BLaER1 (cell line): Measurements from ENCODE around the gene SBNO1.
A peak's percentile ranks its signal among the peaks of the same experiment; 100 is the strongest.
"Not testable (repeated sequence)": the region's sequence is repeated elsewhere in the genome, so short reads cannot be mapped to it uniquely, and the experiment has no call there.

Experiments
- H3K27ac ChIP-seq: shearing (Covaris generic); formaldehyde crosslinking; 2 replicates; pipeline ENCODE4 v1.8.1; 2022
- H3K27me3 ChIP-seq: shearing (Covaris generic); formaldehyde crosslinking; 2 replicates; pipeline ENCODE4 v1.8.1; 2022
- H3K36me3 ChIP-seq: shearing (Covaris generic); formaldehyde crosslinking; 2 replicates; pipeline ENCODE4 v1.8.1; 2022
- H3K4me1 ChIP-seq: shearing (Covaris generic); formaldehyde crosslinking; 2 replicates; pipeline ENCODE4 v1.8.1; 2022
- H3K4me2 ChIP-seq: shearing (Covaris generic); formaldehyde crosslinking; 2 replicates; pipeline ENCODE4 v1.8.1; 2022
- H3K4me3 ChIP-seq: shearing (Covaris generic); formaldehyde crosslinking; 2 replicates; pipeline ENCODE4 v1.8.1; 2022
- H3K9ac ChIP-seq: shearing (Covaris generic); formaldehyde crosslinking; 2 replicates; pipeline ENCODE4 v1.8.1; 2022
- H3K9me3 ChIP-seq: shearing (Covaris generic); formaldehyde crosslinking; 2 replicates; pipeline ENCODE4 v1.8.1; 2022
- H4K20me1 ChIP-seq: shearing (Covaris generic); formaldehyde crosslinking; 2 replicates; pipeline ENCODE4 v1.8.1; 2022
- Cebpa-rat ChIP-seq: shearing (Covaris generic); IDR thresholded peaks from 2 replicates; pipeline ENCODE4 v1.8.1; 2022

The SBNO1 gene

DNA sequence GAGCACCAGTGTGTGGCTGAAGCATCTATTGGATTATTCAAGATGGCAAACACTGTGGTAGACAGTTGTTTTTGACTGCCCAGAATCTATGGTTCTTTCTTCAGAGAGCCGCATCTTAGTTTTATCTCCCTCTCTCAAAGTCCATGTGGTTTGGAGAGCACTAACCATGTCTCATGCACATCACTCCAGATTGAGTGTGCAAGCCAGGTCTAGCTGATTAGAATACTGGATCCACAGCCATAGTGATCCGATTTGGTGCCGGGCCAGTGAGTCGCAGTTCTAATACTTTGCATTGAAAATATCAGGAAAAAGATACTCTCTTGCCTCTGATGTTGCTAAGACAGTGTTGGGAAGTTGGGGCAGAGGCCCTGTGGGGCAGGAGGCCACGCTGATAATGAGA is 4.6 kb upstream of the SBNO1 start:
- H3K4me3 ChIP-seq, result no peak overlapping the region

DNA sequence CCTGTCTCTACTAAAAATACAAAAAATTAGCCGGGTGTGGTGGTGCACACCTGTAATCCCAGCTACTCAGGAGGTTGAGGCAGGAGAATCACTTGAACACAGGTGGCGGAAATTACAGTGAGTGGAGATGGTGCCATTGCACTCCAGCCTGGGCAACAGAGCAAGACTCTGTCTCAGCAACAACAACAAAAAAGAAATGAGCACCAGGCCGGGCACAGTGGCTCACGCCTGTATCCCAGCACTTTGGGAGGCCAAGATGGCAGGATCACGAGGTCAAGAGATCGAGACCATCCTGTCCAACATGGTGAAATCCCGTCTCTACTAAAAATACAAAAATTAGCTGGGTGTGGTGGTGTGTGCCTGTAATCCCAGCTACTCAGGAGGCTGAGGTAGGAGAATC is 3.8 kb upstream of the SBNO1 start:
- not testable (repeated sequence) for H3K9ac ChIP-seq, H3K27me3 ChIP-seq, H3K4me2 ChIP-seq, H3K9me3 ChIP-seq, H3K4me3 ChIP-seq, H3K36me3 ChIP-seq, H3K27ac ChIP-seq
- peaks cover 12% of the 10 kb centered on the region for H3K4me1 ChIP-seq
- peaks cover 11% of the 10 kb centered on the region for H4K20me1 ChIP-seq

More for the DNA sequence above, 4.6 kb upstream of the SBNO1 start:
- TF ChIP-seq Cebpa-rat, result no peak
- H3K4me1 ChIP-seq, result peaks cover 12% of the 10 kb centered on the region
- H3K9ac ChIP-seq, result no peak overlapping the region
- H4K20me1 ChIP-seq, result peaks cover 3% of the 10 kb centered on the region
- no peak overlapping the region for H3K27ac ChIP-seq
- no peak overlapping the region for H3K4me2 ChIP-seq
- no peaks in the 10 kb centered on the region for H3K27me3 ChIP-seq
- peaks cover 3% of the 10 kb centered on the region; the same call in 1 of the 2 replicates for H3K9me3 ChIP-seq
- H3K36me3 ChIP-seq, result no peaks in the 10 kb centered on the region

DNA sequence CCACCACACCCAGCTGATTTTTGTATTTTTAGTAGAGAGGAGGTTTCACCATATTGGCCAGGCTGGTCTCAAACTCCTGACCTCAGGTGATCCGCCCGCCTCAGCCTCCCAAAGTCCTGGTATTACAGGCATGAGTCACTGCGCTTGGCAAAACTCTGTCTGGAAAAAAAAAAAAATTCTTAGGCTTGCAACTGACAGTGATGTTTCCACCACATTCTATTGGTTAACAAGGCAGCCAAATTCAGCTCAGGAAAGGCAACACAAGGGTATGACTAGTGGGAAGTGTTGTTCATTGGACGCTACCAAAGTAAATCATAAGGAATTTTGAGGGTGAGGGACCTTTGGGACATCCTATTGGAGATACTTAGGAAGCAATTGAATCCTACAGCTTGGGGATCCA is 2.9 kb upstream of the SBNO1 start:
- Histone ChIP-seq H3K27me3 (no peaks in the 10 kb centered on the region), H3K4me2 (no peak overlapping the region), H3K36me3 (no peaks in the 10 kb centered on the region), H4K20me1 (peaks cover 20% of the 10 kb centered on the region), H3K4me1 (peaks cover 20% of the 10 kb centered on the region), H3K9ac (no peak overlapping the region), H3K4me3 (no peak overlapping the region), H3K9me3 (peaks cover 3% of the 10 kb centered on the region; the same call in 1 of the 2 replicates), H3K27ac (no peak overlapping the region)
- no peak for TF ChIP-seq Cebpa-rat

DNA sequence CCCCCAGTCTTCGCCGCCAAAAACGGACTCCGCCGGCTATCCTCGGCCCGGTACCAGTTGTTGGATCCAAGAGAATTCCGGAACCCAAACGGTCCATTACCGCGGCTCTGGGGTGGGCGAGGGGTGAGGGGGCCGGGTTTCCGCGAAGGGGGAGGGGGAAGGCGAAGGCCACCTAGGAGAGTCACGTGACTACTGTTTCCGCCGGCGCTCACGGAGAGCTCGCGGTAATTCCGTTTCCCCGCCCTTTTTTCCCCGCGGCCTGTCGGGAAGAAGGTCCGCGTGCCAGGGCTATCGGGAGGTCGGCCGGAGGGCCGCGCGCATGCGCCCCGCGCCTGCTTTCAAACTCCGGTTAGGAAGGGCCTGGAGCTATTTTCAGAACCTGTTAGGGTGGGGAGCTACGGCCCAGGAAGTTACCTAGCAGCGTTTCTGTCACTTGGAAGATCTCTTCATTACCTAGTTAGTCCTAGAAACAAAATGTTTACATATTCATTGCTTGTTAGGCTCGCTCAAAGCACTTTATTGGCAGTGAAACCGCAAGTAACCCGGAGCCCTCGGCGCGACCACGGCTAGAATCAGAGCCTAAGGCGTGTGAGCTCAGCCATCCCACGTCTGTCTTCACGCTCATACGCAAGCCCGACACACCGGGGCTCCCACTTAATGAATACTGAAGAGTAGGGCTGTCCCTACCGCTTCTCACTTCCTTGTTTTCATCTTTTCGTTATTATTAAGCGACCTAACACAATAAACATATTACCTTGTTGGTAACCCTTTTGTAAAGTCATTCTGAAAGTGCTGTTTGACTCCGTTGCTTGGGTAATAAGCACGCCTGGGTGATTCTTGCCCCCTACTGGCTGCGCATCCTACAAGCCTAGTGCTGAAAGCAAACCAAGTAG is 624 bp upstream of the SBNO1 start:
- peak overlapping the region; percentile 90 for H3K4me3 ChIP-seq
- peaks cover 29% of the 10 kb centered on the region for H3K4me1 ChIP-seq
- H3K36me3 ChIP-seq, result peaks cover 14% of the 10 kb centered on the region
- no peak for TF ChIP-seq Cebpa-rat
- H3K9ac ChIP-seq, result peak overlapping the region; percentile 97
- no peaks in the 10 kb centered on the region for H3K27me3 ChIP-seq
- H3K27ac ChIP-seq, result peak overlapping the region; percentile 97
- no peaks in the 10 kb centered on the region for H3K9me3 ChIP-seq
- H3K4me2 ChIP-seq, result peak overlapping the region; percentile 86
- peaks cover 43% of the 10 kb centered on the region for H4K20me1 ChIP-seq

DNA sequence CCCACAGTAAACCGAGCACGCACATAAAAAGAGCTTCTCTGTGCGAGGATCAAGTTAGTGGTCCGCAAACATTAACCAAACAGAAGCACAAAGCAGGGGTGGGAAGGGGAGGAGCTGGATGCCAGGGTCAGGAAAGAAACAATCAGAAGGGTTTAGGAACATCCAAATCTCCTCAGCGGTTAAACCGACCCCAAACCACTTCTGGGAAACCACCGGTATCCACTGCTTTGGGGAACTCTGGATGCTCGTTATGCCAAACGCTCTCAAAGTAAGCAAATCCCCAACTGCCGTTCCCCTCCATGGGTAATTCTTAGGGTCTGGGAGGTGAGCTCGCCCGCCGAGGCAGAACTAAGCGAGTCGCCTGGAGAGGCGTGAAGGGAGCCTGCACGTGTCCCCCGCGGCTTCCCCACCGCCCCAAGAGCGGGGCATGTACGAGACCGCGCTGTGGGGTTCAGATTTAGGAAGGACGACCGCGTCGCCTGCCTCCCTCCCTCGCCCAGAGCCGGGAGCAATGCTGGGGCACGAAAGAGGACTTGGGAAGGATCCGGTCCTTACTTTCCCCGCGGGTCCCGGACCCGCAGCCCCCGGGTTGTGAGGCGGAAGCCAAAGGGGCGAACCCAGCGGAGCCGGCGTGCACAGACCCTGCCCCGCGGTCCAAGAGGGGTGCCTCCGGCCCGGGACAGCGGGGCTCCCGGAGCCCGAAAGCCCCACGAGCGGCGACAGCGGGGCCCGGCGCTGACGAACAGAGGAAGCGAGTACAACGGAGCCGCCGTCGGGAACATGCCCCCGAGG is 711 bp downstream of the SBNO1 start:
- Histone ChIP-seq H3K9ac (peak overlapping the region; percentile 97), H3K4me1 (peaks cover 29% of the 10 kb centered on the region), H3K4me3 (peak overlapping the region; percentile 90), H3K36me3 (peaks cover 26% of the 10 kb centered on the region), H3K27ac (peak overlapping the region; percentile 97), H3K9me3 (no peaks in the 10 kb centered on the region), H4K20me1 (peaks cover 56% of the 10 kb centered on the region), H3K27me3 (no peaks in the 10 kb centered on the region), H3K4me2 (peak overlapping the region; percentile 84)
- TF ChIP-seq Cebpa-rat, result no peak

DNA sequence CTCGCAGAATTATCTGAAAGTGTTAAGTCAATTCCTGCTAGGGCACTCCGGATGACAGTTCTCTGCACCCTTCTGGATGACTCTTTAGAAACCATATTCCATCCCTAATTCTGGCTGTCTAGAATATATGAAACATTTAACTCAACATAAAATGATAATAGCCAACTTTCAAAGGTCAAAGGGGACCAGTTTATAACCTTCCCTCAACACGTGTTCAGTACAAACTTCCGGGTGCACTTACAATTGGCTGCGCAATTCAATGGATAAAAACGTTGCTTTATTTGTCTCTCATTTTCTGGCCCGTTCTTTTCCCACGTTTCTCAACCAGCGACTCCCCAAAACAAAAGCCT is 1.3 kb downstream of the SBNO1 start:
- TF ChIP-seq Cebpa-rat, result no peak
- Histone ChIP-seq H3K36me3 (peaks cover 31% of the 10 kb centered on the region), H3K4me2 (peak overlapping the region; percentile 84), H3K27ac (peak overlapping the region; percentile 97), H3K9me3 (no peaks in the 10 kb centered on the region), H4K20me1 (peaks cover 62% of the 10 kb centered on the region), H3K4me3 (peak overlapping the region; percentile 90), H3K27me3 (no peaks in the 10 kb centered on the region), H3K9ac (peak overlapping the region; percentile 97), H3K4me1 (peaks cover 29% of the 10 kb centered on the region)

DNA sequence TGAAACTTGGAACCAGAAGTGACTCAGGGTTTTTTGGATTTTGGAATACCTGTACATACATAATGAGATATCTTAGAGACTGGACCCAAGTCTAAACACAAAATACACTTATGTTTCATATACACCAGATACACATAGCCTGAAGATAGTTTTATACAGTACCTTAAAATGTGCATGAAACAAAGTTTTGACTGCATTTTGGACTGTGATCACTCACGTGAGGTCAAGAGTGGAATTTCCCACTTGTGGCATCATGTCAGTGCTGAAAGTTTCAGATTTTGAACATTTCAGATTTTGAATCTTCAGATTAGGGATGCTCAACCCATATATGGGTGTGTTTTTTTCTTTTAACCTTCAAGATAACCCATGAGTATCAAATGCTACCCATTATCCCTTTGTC is 6.6 kb downstream of the SBNO1 start:
- Histone ChIP-seq H3K4me2 (no peak overlapping the region), H3K36me3 (peaks cover 72% of the 10 kb centered on the region), H3K4me1 (peaks cover 33% of the 10 kb centered on the region), H3K27ac (no peak overlapping the region), H3K27me3 (no peaks in the 10 kb centered on the region), H3K9ac (no peak overlapping the region), H3K4me3 (no peak overlapping the region), H4K20me1 (peaks cover 100% of the 10 kb centered on the region), H3K9me3 (no peaks in the 10 kb centered on the region)
- TF ChIP-seq Cebpa-rat, result no peak

DNA sequence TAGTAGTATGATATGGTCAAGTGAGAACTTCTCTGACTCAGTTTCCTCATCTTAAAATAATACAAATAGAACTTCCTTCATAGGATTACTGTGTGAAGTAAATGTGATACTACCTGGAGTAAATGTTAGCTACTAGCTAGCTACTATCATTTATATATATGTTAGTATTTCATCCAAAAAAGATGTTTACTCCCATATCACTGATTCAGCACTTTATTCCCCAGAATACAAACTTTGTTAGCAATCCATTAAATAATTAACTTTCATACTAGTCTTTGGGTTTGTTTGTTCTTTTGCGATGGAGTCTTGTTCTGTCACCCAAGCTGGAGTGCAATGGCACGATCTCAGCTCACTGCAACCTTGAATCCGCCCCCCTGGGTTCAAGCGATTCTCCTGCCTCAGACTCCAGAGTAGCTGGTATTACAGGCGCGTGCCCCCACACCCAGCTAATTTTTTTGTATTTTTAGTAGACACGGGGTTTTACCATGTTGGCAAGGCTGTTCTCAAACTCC is 8.4 kb downstream of the SBNO1 start:
- peaks cover 77% of the 10 kb centered on the region for H3K36me3 ChIP-seq
- no peak overlapping the region for H3K4me2 ChIP-seq
- no peak overlapping the region for H3K9ac ChIP-seq
- no peak overlapping the region for H3K27ac ChIP-seq
- peaks cover 19% of the 10 kb centered on the region for H3K4me1 ChIP-seq
- H3K27me3 ChIP-seq, result no peaks in the 10 kb centered on the region
- H3K4me3 ChIP-seq, result no peak overlapping the region
- no peak for TF ChIP-seq Cebpa-rat
- peaks cover 100% of the 10 kb centered on the region for H4K20me1 ChIP-seq
- no peaks in the 10 kb centered on the region for H3K9me3 ChIP-seq

DNA sequence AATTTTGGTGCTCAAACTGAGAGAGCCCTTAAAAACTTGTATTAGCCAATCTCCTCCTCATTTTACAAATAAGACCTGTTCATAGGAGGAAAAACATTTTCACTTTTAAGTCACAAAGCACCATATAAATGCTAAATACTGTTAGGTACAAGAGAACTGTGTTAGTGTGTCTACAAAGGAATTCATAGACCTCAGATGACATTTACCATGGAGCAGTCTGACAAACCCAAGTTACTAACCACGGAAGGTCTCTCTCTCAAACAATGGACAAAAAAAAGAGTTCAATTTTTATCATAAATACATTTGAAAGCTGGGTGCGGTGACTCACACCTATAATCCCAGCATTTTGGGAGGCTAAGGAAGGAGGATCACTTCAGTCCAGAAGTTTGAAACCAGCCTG is 10.0 kb downstream of the SBNO1 start:
- Histone ChIP-seq H3K4me3 (no peak overlapping the region), H3K36me3 (peaks cover 73% of the 10 kb centered on the region), H4K20me1 (peaks cover 100% of the 10 kb centered on the region), H3K27ac (no peak overlapping the region), H3K27me3 (no peaks in the 10 kb centered on the region), H3K9ac (no peak overlapping the region), H3K9me3 (no peaks in the 10 kb centered on the region), H3K4me2 (no peak overlapping the region), H3K4me1 (peaks cover 19% of the 10 kb centered on the region)
- no peak for TF ChIP-seq Cebpa-rat

DNA sequence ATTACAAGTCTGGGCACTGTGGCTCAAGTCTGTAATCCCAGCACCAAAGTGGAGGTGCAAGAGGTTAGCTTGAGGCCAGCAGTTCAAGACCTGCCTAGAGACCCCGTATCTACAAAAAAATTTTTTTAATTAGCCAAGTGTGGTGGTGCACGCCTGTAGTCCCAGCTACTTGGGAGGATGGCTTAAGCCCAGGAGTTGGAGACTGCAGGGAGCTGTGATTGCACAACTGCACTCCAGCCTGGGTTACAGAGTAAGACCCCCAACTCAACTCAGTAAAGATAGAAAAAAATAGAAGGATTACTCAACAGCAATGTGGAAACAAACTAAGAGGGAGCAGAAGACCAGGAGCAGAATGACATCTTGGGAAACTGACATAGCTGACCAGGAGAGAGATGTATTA is 13.3 kb downstream of the SBNO1 start:
- Histone ChIP-seq H3K9ac (no peak overlapping the region), H3K27me3 (no peaks in the 10 kb centered on the region), H3K27ac (no peak overlapping the region), H3K9me3 (no peaks in the 10 kb centered on the region), H3K4me3 (no peak overlapping the region), H3K4me1 (peaks cover 19% of the 10 kb centered on the region), H3K4me2 (no peak overlapping the region), H3K36me3 (peaks cover 75% of the 10 kb centered on the region), H4K20me1 (peaks cover 98% of the 10 kb centered on the region)
- 0 out of 2 replicates have a peak, but pooled peaks have one; percentile 20 for TF ChIP-seq Cebpa-rat
